ENCODE data around the gene VWA8.

The VWA8 gene

DNA sequence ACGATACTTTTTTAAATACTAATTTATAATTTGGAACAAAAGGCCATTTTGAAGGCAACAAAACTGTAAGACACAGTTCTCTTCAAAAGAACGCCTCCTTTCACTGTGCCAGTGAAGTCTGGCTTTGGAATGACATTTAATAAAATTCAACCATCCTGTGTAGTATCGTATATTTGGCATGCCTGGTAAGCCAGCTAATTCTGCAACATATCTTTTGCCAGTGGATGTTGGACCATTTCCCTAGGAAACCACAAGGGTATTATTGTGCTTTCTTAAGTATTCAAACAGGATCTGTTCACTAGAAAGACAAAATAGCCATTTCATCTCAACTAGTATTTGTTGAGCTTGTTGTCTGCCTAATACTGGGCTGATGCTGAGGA, 391.9 kb downstream of the VWA8 start:
- Histone ChIP-seq H3K9me2 (replicated peaks; ENCODE audit: insufficient read depth, low read length) (no peaks in the 10 kb centered on the region), H2AFZ (ENCODE audit: low read length) (no peak overlapping the region), H3K4me1 (ENCODE audit: low read length) (no peaks in the 10 kb centered on the region), H3F3A (ENCODE audit: insufficient read depth, low read length) (no peaks in the 10 kb centered on the region), H3K27me3 (replicated peaks; ENCODE audit: insufficient read depth, low read length) (no peaks in the 10 kb centered on the region), H3K27ac (ENCODE audit: low read length) (no peak overlapping the region), H3K4me3 (ENCODE audit: low read length) (no peak overlapping the region), H4K20me1 (ENCODE audit: insufficient read depth, low read length) (no peaks in the 10 kb centered on the region), H3K9ac (ENCODE audit: low read length) (no peak overlapping the region), H3K79me2 (ENCODE audit: low read length) (no peaks in the 10 kb centered on the region), H3K36me3 (replicated peaks; ENCODE audit: insufficient read depth, low read length) (no peaks in the 10 kb centered on the region), H3K9me3 (replicated peaks; ENCODE audit: insufficient read depth, low read length) (no peaks in the 10 kb centered on the region), H3K4me2 (ENCODE audit: low read depth, low read length) (no peak overlapping the region)
- no peak for DNase-seq
- TF ChIP-seq EZH2phosphoT487 (IDR thresholded peaks at IDR 0.05; ENCODE audit: low read length) (no peak), EZH2 (optimal IDR thresholded peaks at IDR 0.05; ENCODE audit: low read depth, low read length) (no peak)
- TF ChIP-seq, protein P1, sequence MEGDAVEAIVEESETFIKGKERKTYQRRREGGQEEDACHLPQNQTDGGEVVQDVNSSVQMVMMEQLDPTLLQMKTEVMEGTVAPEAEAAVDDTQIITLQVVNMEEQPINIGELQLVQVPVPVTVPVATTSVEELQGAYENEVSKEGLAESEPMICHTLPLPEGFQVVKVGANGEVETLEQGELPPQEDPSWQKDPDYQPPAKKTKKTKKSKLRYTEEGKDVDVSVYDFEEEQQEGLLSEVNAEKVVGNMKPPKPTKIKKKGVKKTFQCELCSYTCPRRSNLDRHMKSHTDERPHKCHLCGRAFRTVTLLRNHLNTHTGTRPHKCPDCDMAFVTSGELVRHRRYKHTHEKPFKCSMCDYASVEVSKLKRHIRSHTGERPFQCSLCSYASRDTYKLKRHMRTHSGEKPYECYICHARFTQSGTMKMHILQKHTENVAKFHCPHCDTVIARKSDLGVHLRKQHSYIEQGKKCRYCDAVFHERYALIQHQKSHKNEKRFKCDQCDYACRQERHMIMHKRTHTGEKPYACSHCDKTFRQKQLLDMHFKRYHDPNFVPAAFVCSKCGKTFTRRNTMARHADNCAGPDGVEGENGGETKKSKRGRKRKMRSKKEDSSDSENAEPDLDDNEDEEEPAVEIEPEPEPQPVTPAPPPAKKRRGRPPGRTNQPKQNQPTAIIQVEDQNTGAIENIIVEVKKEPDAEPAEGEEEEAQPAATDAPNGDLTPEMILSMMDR (IDR thresholded peaks at IDR 0.05; ENCODE audit: low read length): no peak

- Histone ChIP-seq H3K36me3 (replicated peaks; ENCODE audit: insufficient read depth, low read length) (no peaks in the 10 kb centered on the region), H4K20me1 (ENCODE audit: insufficient read depth, low read length) (no peaks in the 10 kb centered on the region), H3K4me2 (ENCODE audit: low read depth, low read length) (no peak overlapping the region), H3K9ac (ENCODE audit: low read length) (no peak overlapping the region), H3K9me2 (replicated peaks; ENCODE audit: insufficient read depth, low read length) (no peaks in the 10 kb centered on the region), H3K27me3 (replicated peaks; ENCODE audit: insufficient read depth, low read length) (no peaks in the 10 kb centered on the region), H3K79me2 (ENCODE audit: low read length) (no peaks in the 10 kb centered on the region), H3K27ac (ENCODE audit: low read length) (no peak overlapping the region), H3K4me3 (ENCODE audit: low read length) (no peak overlapping the region), H3F3A (ENCODE audit: insufficient read depth, low read length) (no peaks in the 10 kb centered on the region), H3K9me3 (replicated peaks; ENCODE audit: insufficient read depth, low read length) (no peaks in the 10 kb centered on the region), H3K4me1 (ENCODE audit: low read length) (no peaks in the 10 kb centered on the region), H2AFZ (ENCODE audit: low read length) (no peak overlapping the region)
- TF ChIP-seq, protein P1 (IDR thresholded peaks at IDR 0.05; ENCODE audit: low read length): no peak
- no peak for TF ChIP-seq EZH2 (optimal IDR thresholded peaks at IDR 0.05; ENCODE audit: low read depth, low read length)
- no peak for TF ChIP-seq EZH2phosphoT487 (IDR thresholded peaks at IDR 0.05; ENCODE audit: low read length)
- DNase-seq: no peak
Observed at GRCh38 chr13:41568143-41568971, 392.6 kb downstream of the VWA8 start.

GRCh38 chr13:41567363-41567762, 393.5 kb downstream of the VWA8 start:
- no peak for TF ChIP-seq EZH2 (optimal IDR thresholded peaks at IDR 0.05; ENCODE audit: low read depth, low read length)
- TF ChIP-seq, protein P1 (IDR thresholded peaks at IDR 0.05; ENCODE audit: low read length): no peak
- TF ChIP-seq EZH2phosphoT487 (IDR thresholded peaks at IDR 0.05; ENCODE audit: low read length): no peak
- Histone ChIP-seq H3K4me2 (ENCODE audit: low read depth, low read length) (no peak overlapping the region), H3K9me2 (replicated peaks; ENCODE audit: insufficient read depth, low read length) (no peaks in the 10 kb centered on the region), H3K9ac (ENCODE audit: low read length) (no peak overlapping the region), H3K27me3 (replicated peaks; ENCODE audit: insufficient read depth, low read length) (no peaks in the 10 kb centered on the region), H4K20me1 (ENCODE audit: insufficient read depth, low read length) (no peaks in the 10 kb centered on the region), H3K4me3 (ENCODE audit: low read length) (no peak overlapping the region), H3K79me2 (ENCODE audit: low read length) (no peaks in the 10 kb centered on the region), H2AFZ (ENCODE audit: low read length) (no peak overlapping the region), H3F3A (ENCODE audit: insufficient read depth, low read length) (no peaks in the 10 kb centered on the region), H3K27ac (ENCODE audit: low read length) (no peak overlapping the region), H3K9me3 (replicated peaks; ENCODE audit: insufficient read depth, low read length) (no peaks in the 10 kb centered on the region), H3K4me1 (ENCODE audit: low read length) (no peaks in the 10 kb centered on the region), H3K36me3 (replicated peaks; ENCODE audit: insufficient read depth, low read length) (no peaks in the 10 kb centered on the region)
- DNase-seq: no peak
